Cardiac septum (tissue), 1 donor: ENCODE data around the gene NRCAM. TPM values are rescaled to one million over a fixed set of nuclear protein-coding genes. Genes with fewer than 3 reads are reported as not detected.

Experiments used
- DNase-seq: peaks from one replicate; pipeline ENCODE4 v3.0.0-alpha.2; 2020; ENCODE audit warnings: low spot score
- intact Hi-C: fragments of 100-400 bp; cut with DNase I; formaldehyde crosslinking; loops from one replicate; pipeline ENCODE4 v1.14.0; 2022
- total RNA-seq: library from RNA; stranded (reverse); fragmentation: NEBNext Ultra II Directional; extraction: Animal tissue kit (Norgen Biotek cat#: 25700); gene quantifications from one replicate; pipeline ENCODE4 v1.2.1, GENCODE V29; 2021
- donor health status: DM: no; HTN: no; CAD: no.

The NRCAM gene
- total RNA-seq, 1 donor from 2014 or later: 0.57 TPM

- DNase-seq: no peak
- intact Hi-C loops: loop anchor here (10.0 kb wide), 1 partner anchor 277 kb away; no protein-coding TSS in a partner anchor
These were observed 5.6 kb upstream of the NRCAM start for GRCh38 chr7:108461840-108462239.

GRCh38 chr7:108460964-108461363, 4.7 kb upstream of the NRCAM start:
- no peak for DNase-seq
- intact Hi-C loops: loop anchor here (10.0 kb wide), 1 partner anchor 276 kb away; no protein-coding TSS in a partner anchor

DNA sequence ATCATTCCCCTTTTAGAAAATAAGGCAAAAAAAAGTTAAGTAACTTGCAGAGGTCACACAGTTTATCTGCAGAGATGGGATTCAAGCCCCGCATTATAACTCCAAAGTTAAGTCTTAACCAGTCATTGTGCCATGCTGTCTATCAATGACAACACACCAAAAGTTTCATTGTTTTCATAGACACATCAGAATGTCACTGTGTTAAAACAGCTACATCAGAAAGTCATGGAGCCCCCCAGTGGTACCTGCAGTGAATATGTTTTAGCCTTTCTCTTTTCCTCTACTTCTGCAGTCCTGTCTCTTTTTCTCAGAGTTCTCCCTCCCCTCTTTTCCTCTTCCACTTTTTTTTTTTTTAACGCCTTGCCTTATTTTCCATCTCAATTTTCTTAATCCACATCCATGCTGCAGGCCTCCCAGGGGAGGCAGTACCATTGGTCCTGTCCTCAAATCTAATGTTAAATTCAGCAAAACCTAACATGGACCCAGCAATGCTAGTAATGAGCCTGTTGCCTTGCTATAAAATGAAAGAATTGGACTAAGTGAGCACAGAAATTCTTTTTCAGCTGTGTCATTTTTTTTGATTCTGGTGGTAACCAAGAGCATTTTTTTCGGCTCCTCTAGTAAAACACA, 3.8 kb upstream of the NRCAM start:
- intact Hi-C loops: loop anchor here (10.0 kb wide), 1 partner anchor 275 kb away; no protein-coding TSS in a partner anchor
- DNase-seq: no peak

GRCh38 chr7:108457871-108458270, 1.6 kb upstream of the NRCAM start:
- intact Hi-C loops: no loop called here

DNA sequence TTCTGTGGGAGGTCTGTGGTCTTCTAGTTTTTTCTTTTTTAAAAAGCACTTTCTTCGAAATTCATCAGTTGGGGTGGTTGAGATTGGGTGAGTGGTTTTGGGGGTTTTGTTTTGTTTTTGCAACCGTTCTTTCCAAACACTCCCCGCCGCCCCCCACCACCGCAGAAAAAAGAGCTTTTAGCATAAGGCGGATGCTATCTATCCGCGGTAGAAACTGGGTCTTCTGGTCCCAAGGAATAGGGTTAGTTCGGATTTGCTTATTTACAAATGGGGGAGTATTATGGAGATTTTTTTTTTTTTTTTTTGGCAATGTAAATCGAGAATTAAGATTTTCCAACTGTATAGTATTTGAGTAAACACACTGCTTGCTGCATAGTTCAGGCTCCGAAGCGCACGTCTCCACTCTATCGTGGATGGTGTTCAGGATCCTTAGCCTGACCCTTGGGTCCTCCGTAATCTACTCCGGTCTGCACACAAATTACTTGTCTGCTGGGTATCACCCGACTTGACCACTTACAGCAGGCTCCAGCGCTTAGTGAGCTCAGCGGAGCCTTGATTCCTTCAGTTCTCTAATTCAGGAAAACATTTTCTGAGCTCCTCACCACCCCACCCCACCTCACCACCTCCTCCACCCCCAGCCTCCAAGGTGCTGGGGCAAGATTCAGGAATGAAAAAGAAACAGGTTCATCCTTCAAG, 757 bp upstream of the NRCAM start:
- DNase-seq: no peak
- intact Hi-C loops: no loop called here

More at GRCh38 chr7:108457871-108458270, 1.6 kb upstream of the NRCAM start:
- no peak for DNase-seq

- no peak for DNase-seq
- intact Hi-C loops: no loop called here
These were observed 662 bp downstream of the NRCAM start for GRCh38 chr7:108455551-108455997.

DNA sequence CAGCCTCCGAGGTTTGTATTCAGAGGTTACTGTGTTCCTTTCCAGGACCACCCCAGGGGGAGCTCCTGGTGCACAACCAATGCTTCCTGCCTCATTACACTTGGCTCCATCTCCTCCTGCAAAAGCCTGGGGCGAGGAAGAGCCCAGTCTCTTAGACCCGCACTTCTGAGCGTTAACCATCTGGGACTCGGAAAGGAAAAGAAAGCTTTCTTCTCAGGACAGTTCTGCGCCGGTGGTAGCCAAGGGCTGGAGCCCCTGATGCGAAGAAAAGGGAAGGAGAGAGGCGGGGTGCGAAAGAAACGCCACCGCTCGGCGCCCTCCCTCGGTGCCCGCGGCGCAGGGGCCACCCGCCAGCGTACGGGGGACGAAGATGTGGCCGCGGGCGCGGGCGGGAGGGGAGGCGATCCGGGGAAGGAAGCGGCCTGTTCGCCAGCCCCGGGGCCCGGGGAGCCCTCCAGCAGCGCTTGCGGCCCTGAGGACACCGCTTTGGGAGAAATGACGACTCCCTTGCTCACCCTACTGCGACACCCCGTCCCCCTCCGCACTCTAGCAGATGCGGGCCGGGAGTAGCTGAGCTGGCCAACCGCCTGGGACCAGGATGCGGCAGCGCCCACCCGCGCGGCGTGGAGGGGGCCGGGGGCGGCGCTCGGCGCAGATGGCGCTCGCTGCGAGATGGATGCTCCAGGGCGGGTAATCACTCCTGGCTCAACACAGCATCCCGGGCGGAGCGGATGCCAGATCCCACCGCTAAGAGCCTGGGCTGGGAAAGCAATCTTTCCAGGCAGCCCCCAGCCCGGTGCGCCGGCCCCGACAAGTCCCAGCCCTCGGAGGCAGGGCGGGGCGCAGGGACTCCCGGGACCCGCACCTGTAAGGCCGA, 1.3 kb downstream of the NRCAM start:
- intact Hi-C loops: no loop called here
- no peak for DNase-seq

- intact Hi-C loops: no loop called here
- DNase-seq: no peak
These were observed 1.9 kb downstream of the NRCAM start for GRCh38 chr7:108454317-108454673.

DNA sequence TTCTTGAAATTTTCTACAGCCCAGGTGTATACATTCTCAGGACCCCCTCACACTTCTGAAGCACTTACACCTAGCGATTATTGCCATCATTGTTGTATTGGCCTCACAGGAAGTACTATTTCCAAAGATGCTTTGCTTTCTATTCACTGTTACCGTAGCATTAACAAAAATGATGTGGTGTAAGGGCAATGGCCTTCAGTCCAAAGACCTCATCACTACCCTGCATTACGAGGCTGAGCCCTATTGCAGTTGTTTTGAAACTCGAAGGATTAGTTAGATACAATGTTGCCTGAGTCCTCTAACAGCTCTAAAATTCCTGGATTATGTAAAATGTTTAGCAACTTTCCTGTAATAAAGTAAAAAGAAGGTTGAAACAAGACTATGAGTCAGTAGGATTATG, 2.9 kb downstream of the NRCAM start:
- intact Hi-C loops: no loop called here
- DNase-seq: no peak

GRCh38 chr7:108452707-108453106, 3.5 kb downstream of the NRCAM start:
- intact Hi-C loops: no loop called here
- DNase-seq: no peak

DNA sequence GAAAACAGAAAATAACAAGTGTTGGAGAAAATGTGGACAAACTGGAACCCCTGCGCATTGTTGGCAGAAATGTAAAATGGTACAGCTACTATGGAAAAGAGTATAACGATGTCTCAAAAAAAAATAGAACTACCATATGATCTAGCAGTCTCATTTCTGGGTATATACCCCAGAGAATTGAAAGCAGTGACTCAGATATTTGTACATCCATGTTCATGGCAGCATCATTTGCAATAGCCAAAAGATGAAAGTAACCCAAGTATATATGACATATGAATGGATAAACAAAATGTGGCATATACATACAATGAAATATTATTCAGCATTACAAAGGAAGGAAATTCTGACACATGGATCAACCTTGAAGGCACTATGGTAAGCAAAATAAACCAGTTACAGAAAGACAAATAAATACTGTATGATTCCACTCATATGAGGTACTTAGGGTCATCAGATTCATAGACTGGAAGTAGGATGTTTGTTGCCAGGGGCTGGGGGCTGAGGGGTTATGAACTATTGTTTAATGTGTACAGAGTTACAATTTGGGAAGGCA, 4.9 kb downstream of the NRCAM start:
- no peak for DNase-seq
- intact Hi-C loops: no loop called here

DNA sequence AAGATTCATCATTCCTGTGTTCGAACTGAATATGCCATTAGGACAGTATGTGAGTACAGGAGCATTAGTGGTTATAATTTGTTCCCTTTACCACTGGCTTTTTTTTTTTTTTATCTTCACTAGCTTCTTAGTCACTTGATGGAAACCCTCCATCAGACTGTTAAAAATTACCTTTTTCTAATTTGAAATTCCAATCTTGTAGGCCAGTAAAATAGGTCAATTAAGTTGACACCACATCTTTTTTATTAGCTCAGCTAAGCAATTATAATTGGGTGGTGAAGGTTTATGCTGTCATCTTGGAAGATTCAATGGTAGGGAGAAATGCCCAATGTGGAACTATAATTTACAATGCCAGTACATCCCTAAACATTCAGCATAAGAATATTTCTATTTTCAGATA, 6.1 kb downstream of the NRCAM start:
- intact Hi-C loops: no loop called here
- no peak for DNase-seq

DNA sequence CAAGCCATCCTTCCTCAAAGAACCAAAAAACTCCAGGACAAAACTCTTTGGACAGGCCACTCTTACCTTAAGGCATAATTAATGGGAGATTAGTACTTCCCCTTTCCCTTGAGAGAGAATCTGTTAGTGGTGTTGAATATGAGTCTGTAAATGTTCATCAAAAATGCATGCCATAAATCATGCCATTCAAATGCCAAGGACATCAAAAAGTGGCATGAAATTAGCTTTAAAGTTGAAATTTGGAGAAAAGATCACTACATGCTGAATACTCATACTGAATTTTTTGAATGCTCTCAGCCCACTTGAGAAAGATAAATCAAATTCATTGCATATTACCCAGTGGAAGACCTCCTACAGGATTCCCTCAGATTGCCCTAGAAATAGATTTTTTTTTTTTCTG, 6.7 kb downstream of the NRCAM start:
- DNase-seq: no peak
- intact Hi-C loops: no loop called here

GRCh38 chr7:108448584-108449505, 7.4 kb downstream of the NRCAM start:
- DNase-seq: no peak
- intact Hi-C loops: no loop called here

GRCh38 chr7:108442039-108442568, 14.1 kb downstream of the NRCAM start:
- intact Hi-C loops: no loop called here
- DNase-seq: no peak

GRCh38 chr7:108441392-108441955, 14.8 kb downstream of the NRCAM start:
- intact Hi-C loops: no loop called here
- no peak for DNase-seq

GRCh38 chr7:108440613-108441012, 15.6 kb downstream of the NRCAM start:
- no peak for DNase-seq
- intact Hi-C loops: no loop called here

- DNase-seq: no peak
- intact Hi-C loops: no loop called here
These were observed 19.3 kb downstream of the NRCAM start for GRCh38 chr7:108436906-108437305.
